C4-2B (cell line): Measurements from ENCODE around the gene FBN3.

ENCODE experiments used
- ZFX ChIP-seq: fragments of 450-650 bp; IDR thresholded peaks from 2 replicates; pipeline ENCODE4 v1.6.1; 2017
- TF ChIP-seq, protein P1 (sequence below): fragments of 450-650 bp; conservative IDR thresholded peaks from 2 replicates; pipeline ENCODE4 v1.5.1; 2017; ENCODE audit warnings: mild to moderate bottlenecking

GRCh38 chr19:8101311-8101710 is 48.1 kb downstream of the FBN3 start:
- TF ChIP-seq, protein P1, sequence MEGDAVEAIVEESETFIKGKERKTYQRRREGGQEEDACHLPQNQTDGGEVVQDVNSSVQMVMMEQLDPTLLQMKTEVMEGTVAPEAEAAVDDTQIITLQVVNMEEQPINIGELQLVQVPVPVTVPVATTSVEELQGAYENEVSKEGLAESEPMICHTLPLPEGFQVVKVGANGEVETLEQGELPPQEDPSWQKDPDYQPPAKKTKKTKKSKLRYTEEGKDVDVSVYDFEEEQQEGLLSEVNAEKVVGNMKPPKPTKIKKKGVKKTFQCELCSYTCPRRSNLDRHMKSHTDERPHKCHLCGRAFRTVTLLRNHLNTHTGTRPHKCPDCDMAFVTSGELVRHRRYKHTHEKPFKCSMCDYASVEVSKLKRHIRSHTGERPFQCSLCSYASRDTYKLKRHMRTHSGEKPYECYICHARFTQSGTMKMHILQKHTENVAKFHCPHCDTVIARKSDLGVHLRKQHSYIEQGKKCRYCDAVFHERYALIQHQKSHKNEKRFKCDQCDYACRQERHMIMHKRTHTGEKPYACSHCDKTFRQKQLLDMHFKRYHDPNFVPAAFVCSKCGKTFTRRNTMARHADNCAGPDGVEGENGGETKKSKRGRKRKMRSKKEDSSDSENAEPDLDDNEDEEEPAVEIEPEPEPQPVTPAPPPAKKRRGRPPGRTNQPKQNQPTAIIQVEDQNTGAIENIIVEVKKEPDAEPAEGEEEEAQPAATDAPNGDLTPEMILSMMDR, result no peak
- TF ChIP-seq ZFX, result no peak
